DMS79 treated with DMSO at 0.1 percent for 48 hours (cell line): Measurements from ENCODE around the gene CCDC188.

Experiments
- DNase-seq: peaks from one replicate; lab custom pipeline; 2025; lab: John Stamatoyannopoulos, UW

The CCDC188 gene

DNA sequence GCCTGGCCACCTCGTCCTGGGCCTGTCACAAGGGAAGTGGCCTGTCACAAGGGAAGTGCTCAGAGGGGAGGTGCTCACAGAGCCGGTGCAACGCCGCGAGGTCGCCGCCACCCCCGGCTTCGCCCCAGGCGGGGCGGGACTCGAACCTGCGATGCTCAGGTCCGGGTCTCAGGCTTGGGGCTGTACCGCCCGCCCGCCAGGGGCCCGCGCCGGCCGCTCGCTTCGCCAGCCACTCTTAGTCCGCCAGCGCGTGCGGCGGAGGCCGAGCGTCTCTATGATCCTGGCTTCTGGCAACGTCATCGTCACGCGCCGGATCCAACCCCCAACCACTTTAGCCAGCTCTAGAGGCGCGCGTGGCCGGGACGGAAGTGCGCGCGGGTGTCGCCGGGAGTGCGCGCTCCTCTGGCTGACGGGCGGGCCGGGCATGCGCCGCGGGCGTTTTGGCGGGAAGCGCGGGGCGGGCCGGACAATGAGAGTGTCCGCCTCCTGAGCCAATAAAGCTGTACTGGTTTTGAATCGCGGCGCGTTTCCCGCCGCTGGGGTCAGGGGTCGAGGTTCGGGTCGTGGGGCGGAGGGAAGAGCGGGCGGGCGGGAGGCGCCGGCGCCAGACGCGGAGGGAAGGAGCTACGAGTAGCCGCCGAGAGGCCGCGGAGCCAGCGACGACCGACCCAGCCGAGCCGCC, 33.8 kb downstream of the CCDC188 start, which contains the start of gene TRMT2A:
Gene TRMT2A, minus strand, starts transcription at position 276 of the 682 bp plus-strand sequence. CDS start 320 bp downstream, outside the sequence.
- peak; percentile 73 for DNase-seq

DNA sequence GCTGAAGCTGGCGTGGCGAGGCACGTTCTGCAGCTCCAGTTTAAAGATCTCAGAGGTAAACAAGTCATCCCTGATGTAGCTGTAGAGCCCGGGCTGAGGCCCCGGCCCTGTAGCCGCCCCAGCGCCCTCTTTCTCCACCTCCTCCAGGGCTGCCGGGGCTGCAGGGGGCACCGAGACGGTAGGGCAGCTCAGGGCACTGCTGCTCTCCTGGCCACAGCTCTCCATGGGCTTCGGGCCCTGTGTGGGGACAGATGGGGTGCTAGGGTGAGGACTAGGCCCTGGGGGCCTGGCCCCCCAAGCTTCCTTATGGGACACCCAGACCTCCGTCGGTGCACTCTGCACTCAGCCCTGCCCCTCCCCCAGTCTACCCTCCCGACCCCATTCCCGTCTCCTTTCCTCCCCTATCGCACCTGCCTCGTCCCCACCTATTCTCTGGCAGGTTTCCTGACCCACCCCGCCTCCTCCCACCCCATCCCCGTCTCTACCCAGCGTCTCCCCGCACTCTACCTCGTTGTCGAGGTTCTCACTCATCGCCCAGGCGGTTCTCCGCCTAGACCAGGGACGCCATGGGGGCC, 34.4 kb downstream of the CCDC188 start:
- DNase-seq: no peak

DNA sequence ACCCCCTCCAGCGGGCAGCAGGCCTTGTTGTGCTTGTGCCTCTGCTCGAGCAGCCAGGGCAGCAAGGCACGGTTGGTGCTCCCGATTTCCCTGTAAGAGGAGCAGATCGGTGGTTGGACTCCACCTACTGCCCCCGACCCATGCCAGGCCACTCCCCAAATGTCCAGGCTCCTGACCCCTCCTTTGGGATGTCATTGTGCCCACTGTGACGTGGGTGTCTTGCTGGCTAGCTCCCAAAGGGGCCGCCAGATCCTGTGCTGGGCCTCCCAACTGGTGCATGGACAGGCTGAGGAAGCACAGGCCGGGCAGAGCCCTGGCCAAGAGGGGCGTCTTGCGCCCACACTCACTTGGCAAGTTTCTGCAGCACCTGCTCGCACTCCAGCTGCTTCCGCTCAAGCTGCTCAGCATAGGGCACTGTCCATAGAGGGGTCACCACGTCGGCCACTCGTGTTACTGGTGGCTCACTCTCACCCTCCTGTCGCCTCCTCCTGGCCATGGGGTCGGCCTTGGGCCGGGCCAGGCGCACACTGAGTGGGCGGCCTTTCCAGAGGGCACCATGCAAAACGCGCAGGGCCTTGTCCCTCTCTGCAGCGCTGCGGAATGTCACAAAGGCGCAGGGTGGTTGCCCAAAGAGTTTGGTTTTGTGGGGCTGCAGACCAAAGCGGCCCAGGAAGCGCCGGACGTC, 35.0 kb downstream of the CCDC188 start, which contains the start of gene RANBP1:
Gene RANBP1, plus strand, starts transcription at position 414 of the 685 bp plus-strand sequence. Its CDS starts 81 bp downstream, at position 495.
- DNase-seq: no peak

DNA sequence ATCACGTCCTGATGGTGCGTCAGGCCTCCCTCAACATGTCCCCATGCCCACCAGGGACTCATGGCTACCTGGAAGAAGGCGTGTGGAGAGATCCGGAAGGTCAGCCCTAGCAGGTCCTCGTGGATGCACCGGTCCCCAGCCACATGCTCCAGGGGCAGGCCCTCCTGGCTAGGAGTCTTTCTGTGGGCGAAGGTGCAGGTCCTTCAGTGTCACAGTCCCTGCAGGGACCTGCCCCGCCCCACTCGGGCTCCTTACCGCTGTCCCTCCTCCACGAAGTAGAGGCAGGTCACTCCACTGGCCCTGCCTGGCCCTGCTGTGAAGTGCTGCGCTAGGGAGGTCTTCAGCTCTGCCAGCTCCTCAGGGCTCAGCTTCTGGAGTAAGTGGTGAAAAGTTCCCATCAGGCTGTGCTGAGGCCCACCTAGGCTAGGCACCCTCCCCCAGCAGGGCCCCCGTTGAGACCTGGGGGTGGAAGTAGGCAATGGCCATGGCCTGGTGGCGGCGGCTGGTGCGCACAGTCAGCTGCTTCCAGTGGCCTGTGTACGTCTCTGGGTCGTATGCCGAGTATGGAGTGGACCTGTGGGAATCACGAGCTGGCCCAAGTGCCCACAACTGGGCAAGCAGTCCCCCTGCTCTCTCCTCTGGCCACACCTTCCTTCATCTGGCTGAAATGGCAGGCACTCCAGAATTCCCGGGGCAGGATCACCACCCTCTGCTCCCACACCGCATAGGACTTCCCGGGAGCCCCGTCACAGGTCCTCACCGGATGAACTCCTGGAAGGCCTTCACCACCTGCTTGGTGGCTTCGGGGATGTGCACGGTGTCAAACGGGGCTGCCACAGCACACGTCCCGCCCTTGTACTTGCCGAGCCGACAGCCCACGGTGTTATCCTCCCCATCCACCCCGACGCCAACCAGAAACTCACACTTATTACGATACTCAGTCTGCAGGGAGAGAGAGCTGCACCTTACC, 36.1 kb downstream of the CCDC188 start:
- no peak for DNase-seq

DNA sequence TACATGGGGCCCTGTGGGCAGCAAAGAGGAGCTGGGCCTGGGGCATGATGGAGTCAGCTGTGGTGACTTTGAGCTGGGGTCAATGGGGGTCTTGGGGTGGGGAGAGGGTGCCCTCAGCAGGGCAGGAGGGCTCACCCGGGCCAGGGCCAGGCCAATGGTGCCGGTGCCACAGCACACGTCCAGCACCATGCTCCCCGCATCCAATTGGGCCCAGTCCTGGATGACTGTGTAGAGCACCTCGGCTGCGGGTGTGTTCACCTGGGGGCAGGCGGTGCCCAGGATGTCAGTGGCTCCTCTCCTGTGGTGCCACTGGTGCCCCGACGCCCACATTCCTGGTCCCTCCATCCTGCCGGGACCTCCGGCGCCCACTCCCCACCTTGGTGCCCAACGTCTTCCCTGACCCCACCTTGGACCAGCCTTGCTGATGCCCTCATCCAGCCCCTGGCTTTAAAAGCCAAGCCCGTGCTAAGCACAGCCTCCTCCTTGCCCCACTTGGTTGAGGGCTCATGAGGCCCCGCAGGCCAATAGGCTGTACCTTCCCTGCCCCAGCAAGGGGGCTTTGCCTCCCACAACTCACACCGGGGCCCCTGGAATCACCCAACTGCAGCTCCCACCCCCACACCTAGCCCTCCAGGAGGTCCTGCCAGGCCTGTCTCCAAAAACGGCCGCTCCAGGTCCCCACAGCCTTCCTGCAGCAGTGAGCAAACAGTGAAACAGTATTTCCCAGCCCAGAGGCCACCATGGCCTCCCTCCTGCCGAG, 37.1 kb downstream of the CCDC188 start:
- no peak for DNase-seq

GRCh38 chr22:20112623-20113511, 38.0 kb downstream of the CCDC188 start:
- no peak for DNase-seq

DNA sequence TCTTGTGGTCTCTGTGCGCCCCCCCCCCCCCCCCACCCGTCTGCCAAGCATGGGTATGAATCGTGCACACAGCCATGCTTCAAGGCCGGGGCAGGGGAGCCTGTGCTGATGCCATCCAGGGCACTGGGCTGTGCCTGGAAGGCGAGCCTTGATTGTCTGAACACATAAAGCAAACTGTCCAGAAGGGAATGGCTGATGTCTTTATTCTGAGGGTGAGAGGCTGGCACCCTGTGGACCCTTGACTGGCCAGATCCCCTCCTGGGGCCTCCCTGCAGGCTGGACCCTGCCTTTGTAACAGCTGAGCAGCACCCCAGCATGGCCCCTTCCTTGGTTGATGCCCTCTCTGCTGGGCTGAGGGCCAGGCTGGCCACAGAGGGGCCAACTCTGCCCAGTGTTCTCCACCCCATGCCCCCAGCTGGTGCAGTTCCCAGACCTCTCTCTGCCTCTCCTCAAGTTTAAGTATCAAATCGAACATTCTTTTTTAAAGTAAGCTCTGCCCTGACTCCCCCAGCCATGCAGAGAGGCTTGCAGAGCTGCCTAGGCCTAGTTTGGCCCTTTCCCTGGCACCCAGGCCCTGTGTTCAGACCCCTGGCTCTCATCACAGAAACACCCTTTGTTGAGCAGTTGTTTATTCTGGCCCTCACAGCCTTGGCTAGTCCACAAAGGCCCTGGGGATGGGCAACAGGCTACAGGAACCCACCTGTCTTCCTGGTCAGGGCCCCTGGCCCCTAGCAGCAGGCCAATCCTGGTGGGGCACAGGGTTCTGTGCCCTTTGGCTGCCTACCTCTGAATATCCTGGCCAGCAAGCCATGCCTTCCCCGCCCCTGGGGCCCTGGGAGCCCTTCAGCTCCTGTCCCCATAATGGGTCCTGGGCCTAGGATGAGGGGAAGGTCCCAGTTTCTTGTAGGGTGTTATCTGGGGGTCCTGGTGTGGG, 38.9 kb downstream of the CCDC188 start:
- no peak for DNase-seq

DNA sequence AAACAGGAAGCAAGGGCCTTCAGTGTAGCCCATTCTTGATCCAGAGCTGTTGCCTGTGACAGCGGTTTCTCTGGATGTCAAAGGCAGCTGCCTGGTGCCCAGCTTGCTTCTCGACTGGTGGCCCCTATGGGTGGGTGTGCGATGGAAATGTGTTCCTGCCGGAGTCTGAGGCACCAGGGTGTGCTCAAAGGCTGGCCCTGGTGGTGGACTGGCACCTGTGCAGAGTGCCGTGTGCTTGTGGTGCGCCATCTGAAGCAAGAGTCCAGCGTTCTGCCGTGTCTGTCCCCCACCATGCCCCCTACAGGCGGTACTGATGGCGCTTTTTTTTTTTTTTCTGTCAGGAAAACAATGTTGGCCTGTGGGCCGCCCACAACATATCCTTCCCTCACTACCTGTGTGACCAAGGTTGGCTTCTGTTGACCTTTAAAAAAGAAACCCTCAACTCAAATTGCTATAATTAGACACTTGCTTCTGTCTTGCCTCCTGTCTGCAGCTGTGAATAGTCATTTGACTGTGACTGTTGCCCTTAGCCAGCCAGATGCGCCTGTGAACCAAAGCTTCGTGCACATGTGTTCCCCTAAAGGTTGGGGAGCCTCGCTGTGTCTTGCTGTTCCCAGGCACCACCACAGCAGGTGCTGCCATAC, 39.7 kb downstream of the CCDC188 start:
- no peak for DNase-seq

DNA sequence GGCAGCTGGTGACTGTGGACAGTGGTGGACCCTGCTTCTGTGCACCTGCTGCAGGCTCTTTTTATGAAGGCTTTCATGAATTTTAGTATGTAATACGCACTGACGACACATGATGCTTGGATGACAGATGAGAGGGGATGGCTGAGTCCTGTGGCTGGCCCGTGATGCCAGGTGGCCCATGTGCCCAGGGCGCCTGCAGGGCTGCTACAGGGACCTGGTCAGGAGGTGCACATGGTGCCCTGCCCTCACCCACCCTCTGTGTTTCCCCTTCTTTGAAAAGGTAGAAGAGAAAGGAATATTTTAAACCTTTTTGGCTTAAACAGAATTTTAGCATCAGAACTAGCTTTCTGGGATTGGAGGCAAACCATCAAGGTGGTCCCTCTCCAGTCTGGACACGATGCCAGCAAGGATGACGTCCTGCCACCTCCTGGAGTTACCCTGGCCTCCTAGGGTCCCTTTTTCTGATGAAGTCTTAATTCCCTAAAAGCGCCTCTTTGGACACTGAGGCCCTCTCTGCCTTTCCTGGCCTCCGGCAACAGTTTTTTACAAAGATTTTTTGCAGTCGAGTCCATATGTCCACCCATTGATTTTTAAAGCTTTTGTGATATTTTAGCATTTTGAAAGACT, 40.4 kb downstream of the CCDC188 start:
- DNase-seq: no peak

- DNase-seq: no peak
Observed at GRCh38 chr22:20109411-20110358, 41.2 kb downstream of the CCDC188 start.

- DNase-seq: no peak
Observed at GRCh38 chr22:20108757-20109230, 42.1 kb downstream of the CCDC188 start.

GRCh38 chr22:20107951-20108756, 42.7 kb downstream of the CCDC188 start:
- DNase-seq: no peak

- DNase-seq: no peak
Observed at GRCh38 chr22:20107471-20107901, 43.4 kb downstream of the CCDC188 start.

DNA sequence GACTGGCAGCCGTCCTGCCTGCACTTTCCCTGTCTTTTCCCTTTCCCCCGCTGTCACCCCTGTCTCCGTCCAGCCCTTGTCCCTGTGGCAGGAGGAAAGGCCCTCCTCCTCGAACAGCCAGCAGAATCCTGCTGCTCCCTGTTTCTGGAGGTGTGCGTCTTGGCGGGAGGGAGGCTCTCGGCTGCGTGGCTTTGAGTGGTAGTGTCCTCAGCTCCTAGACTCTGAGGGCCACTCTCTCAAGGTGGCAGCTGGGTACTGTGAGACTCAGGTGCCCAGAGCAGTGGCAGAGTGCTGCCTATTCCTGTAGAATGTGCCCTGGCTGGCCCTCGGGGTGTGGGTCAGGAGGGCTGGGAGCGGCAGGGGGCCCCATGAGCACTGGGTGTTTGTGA, 44.0 kb downstream of the CCDC188 start:
- no peak for DNase-seq

GRCh38 chr22:20106205-20106848, 44.5 kb downstream of the CCDC188 start:
- no peak for DNase-seq
